ENCODE results near the gene RIPOR1.

DNA sequence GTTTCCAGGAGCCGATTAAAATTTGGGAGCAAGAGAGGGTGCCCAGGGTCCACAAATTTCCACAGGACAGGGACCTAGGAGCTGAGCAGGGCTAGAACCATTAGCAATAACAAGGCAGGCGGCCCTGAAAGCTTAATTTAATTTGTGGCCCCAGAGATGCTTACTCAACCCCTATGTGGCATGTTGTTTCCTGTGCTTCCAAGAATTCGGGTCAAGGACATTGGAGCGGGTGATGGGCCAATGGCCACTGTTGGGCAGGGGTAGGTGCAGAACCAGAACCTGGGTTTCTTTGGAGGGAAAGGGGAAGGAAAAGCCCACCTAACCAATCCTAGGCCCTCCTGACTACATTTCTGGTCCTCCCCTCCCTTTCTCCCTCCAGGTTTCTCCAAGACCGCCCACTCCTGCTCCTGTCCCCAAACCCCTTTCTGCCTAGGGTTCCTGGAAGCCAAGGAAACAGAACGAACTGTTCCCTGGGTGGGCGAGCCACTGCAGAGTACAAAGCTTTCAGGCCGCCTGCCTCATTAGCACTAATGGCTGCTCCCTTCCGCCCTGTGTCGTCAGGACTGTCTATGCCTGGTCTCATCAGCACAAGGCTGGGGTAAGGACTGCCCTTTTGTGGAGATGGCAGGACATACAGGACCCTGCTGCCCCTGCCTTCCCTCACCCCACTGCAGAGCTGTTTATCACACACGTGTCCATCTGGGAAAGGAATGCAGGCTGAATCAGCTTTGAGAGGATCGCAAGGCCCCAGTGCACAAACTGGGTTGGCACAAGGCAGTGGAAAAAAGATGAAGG, 44.7 kb upstream of the RIPOR1 start:
- no peak for TF ChIP-seq CTCF (IDR thresholded peaks at IDR 0.05)
- TF ChIP-seq POLR2A (IDR thresholded peaks at IDR 0.05) = no peak
